Right forelimb (tissue), 1 donor: Measurements from ENCODE around the gene YIPF1.

Source experiments
- DNase-seq: peaks from one replicate; pipeline ENCODE4 v3.0.0-alpha.2; 2018

The YIPF1 gene

DNA sequence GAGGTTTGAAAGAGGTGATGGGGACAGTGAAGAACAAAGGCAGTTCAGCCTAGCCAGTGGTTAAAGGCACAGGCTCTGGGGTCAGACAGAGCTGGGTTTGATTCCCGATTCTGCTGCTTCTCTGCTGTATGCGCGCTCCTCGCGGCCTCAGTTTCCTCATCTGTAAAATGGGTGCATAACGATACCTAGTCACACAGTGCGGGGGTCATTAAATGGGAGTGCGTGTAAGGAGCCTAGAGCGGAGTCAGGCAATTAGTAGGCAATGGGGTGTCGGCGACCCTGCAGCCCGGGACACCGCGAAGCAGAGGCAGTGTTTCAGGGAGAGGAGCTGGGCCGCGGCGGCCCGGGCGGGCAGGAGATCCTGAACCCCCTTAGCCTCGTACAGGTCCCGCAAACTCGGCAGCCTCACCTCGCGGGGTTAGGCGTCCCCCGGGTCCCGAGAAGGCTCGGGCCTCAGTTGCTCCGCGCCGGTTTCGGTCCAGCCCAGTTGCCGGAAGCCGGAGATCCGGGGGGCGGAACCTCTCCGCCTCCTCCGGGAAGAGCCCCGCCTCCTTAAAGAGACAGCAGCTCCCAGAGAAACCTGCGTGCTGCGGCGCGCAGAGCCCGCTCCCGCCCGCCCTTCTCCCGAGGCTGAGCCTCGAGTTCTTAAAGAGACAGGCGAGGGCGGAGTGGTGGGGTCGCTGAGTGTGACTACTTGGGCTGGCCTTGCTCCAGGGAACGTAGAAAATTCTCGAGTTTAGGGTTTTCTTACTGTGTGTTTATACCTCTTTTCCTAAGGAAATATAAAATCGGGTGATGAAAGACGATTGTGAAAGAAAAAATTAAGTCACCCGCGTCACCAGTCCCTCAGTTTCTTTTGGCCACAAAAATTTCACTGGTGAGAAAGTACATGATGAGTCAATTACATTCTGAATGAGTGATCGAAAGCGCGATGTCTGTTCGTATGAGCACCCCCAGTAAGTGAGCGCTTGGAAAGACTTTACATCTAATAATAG is at the start of gene YIPF1:
TSS of gene YIPF1 (minus strand) at position 494 of the 995 bp plus-strand sequence. CDS start 860 bp downstream, outside the sequence.
- peak; percentile 92 for DNase-seq

DNA sequence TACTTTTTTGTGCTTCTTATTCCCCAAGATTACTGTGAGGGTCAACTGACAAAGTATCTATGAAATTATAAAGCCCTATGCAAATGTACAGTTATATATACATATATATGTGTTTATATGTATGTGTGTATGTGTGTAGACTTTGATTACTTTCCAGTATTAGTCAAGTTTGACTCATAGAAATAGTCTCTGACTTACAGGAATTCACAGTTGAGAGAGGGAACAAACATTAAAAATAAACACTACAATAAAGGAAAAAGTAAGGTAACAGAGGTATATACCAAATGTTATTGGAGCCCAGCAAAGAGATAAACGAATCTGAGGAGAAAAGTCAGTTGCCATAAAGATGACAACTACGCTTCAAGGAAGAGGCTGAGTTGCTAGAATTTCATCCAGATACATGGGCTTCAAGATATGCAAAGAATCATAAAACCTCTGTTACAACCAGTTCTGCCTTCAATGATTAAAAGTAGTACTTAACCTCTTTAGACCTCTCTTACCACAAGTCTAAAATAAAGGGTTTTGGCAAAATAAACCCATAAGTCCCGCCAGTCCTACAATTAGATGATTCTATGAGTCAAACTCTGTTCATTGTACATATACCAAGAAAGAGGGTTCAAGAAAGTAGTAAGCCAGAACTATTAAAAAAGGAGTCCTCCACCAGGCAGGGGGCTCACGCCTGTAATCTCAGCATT is 48.7 kb upstream of the YIPF1 start:
- no peak for DNase-seq

DNA sequence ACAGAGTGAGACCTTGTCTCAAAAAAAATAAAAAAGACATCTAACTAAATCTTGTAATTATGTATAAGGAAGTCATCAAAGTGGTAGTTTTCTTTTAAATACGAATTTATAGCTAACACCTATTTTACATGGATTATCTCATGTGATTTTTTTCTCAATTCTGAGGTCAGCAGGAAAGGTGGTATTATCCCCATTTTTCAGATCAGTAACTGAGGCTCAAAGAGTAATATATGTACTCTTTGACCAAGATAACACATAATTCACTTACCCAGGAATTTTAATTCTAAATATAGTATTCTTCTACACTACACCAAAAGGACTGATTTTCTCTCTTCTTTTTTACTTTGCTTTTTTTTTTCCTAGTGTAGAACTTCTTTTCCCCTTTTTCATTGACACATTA is 46.8 kb upstream of the YIPF1 start:
- no peak for DNase-seq

DNA sequence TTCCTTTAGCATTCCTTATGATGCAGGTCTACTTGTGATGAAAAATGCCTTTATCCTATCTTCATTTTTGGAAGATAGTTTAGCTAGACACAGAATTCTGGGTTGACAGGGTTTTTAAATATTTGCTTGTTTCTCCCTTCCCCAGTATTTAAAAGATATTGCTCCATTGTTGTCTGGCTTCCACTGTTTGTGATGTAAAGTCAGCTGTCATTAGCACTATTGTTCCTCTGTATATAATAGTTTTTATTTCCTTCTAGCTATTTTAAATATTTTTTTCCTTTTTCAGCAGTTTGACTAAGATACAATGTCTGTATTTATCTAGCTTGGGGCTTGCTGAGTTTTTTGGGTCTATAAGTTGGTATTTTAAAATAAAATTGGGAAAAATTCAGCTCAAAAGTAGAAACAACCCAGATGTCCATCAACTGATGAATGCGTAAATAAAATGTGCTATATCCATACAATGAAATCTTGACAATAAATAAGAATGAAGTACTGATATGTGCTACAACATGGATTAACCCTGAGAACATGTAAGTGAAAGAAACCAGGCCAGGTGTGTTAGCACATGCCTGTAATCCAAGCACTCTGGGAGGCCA is 44.7 kb upstream of the YIPF1 start:
- DNase-seq = no peak

DNA sequence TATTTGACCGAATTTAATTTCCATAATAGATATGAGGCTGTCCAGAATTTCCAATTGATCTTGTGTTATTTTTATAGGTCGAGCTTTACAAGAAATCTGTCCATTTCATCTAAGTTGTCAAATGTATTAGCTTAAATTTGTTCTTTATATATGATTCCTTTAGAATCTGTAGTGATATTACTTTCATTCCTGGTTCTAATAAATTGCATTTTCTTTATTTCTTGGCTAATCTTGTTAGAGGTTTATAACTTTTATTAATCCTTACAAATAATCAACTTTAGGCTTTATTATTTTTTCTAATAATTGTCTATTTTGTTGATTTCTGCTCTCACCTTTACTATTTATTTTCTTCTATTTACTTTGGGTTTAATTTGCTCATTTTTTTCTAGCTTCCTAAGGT is 41.9 kb upstream of the YIPF1 start:
- DNase-seq = no peak

DNA sequence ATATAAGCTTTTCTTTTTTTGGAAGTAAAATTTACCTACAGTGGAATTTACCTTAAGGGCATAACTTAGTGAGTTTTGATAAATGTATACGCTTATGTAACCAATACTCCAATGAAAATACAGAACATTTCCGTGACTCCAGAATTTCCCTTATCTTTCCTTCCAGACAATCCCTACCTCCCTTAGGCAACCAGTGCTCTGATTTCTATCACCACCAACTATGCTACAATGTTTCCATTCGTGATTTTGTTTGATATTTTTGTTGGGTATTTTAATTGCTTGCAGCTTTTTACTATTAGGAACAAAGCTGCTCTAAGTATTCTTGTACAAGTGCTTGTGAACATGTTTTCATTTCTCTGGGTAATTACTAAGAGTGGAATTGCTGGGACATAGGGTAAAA is 41.3 kb upstream of the YIPF1 start:
- DNase-seq = no peak

DNA sequence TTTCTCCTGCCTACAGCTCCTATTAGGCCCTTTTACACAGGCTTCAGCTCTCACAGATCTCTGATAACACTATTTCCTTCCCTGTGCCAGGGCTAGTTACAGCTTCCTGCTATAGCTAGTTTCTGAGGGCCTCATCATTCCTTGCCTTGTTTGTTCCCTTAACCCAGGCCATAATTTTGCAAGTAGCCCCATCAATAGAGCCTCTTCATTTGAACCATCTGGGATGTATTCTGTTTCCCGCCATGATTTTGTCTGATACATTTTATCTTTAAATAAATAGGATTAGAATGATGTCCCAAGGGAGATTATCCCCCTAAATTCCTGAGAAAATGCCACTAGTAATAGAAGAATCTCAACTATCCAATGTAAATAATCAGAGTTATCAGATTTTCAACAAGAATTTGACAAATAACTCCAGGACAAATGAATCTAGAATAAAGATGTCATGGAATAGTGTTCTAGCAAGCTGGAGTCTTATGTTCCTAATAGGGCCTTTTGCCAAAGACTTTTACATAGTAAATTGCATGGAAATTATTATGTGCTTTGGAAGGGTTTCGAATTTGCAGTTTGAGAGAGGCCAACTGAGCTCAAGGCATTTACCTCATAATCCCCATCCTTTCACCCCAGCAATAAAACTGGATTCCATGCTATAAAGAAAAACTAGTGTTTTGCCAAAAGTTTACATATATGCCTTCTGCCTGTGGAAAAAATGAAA is 39.8 kb upstream of the YIPF1 start:
- no peak for DNase-seq

DNA sequence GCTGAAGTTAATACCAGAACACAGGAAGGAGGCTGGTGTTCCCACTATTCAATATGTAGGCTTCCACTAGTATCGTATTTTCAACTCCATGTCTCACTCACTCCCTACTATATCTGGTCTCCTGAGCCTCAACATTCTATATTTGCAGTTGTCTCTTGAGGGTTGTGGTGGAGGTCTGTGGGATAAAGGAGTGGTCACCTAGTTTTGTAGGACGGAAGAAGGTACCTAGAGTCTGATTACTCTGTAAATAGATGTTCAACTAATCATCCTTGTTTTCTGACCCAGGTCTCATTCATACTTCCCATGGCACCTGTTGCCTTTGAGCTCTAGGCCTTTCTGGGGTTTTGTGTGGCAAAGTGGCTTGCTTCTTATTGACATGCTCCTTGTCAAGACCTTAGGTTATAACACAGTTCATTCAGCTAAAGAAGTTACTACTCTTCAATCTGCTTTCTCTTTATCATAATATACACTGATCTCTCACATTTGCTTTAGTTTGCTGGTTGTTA is 37.8 kb upstream of the YIPF1 start:
- no peak for DNase-seq

DNA sequence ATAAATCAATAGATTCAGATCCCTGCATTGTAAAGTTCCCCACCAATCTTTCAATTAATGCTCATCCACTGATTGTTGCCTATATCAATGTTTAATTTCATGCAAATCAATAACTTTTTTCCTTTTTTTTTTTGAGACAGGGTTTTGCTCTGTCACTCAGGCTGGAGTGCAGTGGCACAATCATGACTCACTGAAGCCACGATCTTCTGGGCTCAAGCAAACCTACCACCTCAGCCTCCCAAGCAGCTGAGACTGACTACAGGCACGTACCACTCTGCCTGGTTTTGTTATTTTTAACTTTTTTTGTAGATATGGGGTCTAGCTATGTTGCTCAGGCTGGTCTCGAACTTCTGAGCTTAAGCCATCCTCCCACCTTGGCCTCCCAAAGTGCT is 30.1 kb upstream of the YIPF1 start:
- no peak for DNase-seq

DNA sequence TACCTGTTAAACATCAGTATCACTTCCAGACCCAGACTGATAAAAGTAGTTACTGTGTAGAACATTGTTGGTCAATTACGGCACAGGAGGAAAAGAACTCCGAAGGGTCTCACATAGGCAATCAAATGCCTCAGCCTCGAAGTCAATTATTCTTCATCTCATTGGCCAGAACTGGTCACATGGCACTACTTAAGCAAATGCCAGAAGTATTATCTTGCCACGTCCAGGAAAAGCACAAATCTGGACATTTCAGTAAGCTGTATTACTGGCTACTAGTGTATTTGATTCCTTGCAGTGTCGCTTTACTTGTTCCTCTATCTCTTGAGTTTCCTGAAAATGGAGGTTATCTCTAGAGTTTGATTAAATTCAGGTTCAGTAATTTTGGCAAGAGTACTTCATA is 28.7 kb upstream of the YIPF1 start:
- no peak for DNase-seq

DNA sequence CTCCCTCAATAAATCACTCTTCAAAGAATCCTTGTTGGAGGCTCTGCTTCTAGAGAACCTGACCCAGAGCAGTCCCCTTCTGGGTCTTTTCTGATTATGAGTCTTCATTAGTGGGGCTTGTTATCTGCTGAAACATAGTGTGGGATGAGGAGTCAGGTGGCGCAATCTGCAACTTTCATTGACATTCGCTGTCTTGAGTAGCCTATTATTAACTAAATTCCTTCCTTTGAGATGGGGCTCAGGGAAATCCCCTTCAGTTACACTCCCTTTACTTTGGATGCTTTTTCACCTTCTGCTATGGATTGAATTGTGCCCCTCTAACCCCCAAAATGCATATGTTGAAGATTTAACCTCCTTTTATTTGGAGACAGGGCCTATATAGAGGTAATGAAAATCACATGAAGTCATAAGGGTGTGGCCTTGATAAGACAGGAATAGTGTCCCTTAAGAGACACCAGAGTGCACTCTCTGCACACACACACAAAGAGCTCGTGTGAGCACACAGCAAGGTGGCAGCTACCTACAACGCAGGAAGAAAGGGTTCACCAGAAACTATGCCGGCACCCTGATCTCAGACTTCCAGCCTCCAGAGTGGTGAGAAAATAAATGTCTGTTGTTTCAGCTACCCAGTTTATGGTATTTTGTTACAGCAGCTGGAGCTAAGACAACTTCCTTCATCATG is 23.9 kb upstream of the YIPF1 start:
- no peak for DNase-seq

DNA sequence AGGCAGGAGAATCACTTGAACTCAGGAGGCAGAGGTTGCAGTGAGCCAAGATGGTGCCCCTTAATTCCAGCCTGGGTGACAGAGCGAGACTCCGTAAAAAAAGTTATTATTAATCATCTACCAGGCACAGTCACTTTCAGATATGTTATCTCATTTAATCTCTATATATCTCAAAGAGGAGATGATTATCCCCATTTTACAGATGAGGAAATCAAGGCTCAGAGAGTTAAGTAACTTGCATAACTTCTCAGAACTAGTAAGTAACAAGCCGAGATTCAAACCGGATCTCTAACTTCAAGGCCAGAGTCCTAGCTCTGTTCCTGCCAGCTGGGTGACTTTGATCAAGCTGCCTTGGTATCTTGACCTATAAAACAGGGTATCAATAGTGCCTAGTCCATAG is 21.8 kb upstream of the YIPF1 start:
- DNase-seq = no peak

DNA sequence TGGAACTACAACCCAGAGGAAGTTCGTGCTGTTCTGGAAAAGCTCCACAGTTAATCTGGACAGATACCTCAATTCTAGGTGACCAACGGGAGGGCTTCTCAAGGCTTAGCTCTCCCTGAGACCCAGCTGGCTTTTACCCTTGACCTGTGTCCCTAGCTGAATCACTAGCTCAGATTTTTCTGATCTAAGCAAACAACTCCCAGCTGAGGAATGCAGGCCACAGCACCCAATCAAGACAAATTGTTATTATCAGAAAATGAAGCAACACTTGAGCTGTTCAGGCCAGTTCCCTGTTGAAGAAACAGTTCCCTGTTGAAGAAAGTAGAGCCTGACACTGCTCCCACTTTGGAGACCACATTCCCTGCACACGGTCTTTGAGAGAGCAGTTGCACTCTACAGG is 20.3 kb upstream of the YIPF1 start:
- DNase-seq = no peak

DNA sequence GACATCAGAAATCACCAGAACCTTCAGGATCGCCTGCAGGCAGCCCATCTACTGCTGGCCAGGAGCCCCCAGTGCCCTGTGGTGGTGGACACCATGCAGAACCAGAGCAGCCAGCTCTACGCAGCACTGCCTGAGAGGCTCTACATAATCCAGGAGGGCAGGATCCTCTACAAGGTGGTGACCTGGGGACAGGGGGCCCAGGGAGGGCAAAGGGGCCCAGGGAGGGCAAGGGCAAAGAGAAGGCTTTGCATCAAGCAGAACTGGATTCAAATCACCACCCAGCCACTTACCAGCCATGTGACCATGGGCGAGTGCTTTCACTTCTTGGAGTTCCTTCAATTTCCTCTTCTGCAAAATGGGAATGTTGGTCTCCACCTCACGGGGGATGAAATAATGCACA is 16.5 kb upstream of the YIPF1 start:
- DNase-seq = no peak

DNA sequence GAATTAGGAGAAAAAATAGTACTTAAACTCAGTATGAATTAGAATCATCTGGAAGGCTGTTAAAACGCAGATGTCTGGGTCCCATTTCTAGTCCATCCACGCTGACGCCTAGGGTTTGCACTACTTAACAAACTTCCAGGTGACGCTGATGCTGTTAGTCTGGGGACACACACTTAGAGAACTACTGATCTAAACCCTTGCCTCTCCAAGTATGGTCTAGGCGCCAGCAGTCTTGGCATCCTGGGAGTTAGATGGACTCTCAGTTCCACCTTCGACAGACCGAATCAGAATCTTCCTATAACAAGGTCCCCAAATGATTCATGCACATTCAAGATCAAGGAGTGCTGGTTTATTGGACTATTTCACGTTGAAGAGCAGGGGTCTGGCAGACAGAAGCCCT is 15.9 kb upstream of the YIPF1 start:
- DNase-seq = no peak

DNA sequence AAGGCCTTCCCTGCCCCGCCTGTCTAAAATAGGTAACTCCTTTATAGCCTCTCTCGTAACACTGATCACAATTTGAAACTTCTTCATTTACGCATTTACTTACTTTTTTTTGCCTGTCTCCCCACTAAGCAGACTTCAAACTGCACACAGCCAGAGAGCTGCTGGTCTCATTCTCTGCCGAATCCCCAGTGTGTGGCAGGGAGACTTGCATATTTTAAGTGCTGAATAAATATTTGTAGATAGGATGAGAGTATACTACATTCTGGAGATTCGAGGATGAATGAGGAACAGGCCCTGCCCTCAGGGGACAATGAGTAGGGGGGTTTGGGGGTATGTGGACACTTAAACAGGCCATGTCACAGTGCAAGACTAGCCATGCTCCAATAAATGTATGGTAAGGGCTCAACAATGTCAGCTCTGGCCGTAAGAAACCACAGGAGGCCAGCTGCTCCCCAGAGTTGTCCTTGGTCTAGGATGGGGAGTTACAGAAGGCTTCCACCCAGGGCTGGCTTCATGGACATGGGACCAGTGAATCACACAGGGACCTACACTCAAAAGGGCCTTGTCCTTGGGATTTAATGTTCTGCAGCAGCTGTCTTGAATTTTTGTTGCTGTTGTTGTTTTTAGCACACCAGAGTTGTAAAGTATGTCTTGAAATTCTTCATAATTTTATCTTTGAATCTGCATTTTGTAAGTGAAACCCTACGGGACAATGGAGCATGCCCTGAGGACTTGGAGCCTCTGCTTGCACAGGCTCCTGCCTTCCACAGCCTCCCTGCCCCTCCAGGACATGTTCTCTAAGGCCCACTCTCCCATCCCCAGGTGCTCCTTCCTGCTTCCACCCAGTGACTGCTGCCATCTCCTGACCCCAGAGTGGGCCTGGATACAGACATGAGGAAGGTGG is 12.9 kb upstream of the YIPF1 start:
- no peak for DNase-seq

DNA sequence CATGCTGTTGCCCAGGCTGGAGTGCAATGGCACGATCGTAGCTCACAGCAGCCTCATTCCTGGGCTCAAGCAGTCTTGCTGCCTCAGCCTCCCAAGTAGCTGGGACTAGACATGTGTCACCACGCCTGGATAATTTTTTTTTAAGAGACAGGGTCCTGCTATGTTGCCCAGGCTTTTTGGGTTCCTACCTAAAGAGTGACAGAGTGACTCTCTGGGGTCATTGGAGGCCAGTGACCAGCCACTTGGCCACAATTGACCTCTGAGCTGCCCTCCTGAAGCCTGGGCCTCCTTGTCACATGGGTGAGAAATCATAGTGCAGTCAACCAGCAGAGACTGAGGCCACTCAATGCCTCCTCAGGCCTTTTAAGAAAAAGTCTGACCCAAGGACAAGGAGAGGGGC is 10.1 kb upstream of the YIPF1 start:
- no peak for DNase-seq

DNA sequence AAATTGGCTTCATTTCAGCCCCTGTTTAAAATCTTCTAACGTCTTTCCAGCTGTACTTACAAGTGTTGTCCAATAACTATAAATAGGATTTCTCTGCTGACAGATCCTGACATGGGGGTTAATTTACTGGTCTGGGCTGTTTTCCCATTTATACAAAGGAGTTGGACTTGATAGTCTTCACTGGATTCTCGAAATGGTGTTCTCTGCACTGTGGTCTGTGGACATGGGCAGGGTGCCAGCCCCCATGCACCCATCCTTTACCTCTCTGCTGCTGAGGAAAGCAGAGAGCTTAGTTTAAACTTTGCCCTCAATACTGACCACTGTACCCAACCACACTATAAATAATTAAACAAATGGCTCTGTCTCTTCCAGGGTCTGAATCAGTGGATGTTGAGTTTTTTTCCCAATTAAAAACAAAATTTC is 9.6 kb upstream of the YIPF1 start:
- DNase-seq = no peak

DNA sequence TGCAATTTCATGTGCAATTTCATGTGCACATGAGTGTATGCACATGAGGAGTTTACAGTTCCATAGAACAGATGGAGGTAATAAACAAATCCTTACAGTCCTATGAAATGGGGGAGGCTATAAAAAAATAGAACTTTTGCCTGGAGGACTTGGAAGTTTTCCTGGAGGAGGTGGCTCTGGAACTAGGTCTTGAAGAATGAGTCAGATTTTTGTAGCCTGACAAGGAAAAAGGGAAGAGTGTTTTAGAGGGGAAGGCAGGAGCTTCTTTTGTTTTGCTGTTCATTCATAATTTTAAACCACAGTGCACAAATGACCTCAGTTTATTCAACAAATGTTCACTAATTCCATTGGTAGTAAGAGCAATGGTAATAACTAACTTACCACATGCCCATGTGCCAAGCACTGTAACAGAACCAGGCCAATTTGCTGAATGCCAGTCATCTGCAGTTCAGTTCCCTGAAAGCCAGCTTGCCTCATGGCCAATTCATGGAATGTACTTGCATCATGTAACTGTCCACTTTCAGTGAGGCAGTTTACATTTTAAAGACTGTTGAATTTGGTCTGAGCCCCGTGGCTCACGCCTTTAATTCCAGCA is 7.1 kb upstream of the YIPF1 start:
- no peak for DNase-seq

DNA sequence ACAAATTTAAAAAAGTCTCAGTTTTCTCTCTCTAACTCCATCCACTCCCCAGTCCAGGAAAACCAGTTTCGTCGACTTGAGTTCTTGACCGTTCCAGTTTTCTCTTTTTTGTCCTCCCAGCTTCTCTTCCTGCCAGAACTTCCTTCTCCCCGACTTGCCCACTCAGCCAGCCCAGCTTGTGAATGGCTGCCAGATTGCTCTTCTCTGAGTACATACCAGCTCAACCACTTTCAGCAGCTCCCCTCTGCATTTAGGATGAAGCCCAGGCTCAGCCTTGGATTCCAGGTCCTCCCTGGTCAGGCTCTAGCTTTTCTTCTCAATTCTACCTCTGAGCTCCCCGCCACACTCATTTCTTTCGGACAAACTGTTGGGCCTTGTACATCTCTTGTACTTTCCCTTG is 5.8 kb upstream of the YIPF1 start:
- DNase-seq = no peak

DNA sequence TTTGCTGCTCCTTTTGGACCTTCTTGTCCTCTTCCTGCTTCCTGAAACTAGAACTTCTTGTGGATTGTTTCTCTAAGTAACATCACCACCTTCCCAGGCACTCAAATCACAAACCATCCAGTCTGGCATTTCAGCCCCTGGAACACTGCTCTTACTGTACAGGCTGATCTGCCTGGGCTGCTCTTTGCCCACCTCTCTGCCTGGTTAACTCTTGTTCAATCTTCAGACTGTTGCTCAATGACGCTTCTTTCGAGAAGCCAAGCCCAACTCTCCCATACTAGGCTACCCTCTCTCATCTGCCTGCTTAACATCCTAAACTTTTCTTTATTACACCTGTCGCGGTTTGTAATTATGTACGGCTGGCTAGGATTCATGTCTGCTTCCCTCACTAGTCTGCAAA is 5.0 kb upstream of the YIPF1 start:
- no peak for DNase-seq
